Bronchial epithelial cell (primary cell): ENCODE measurements around the gene SERTAD1. TPM values are rescaled to one million over a fixed set of nuclear protein-coding genes. Genes with fewer than 3 reads are reported as not detected.

ENCODE experiments used
- DNase-seq: peaks from one replicate; pipeline ENCODE4 v3.0.0-alpha.2; 2010; ENCODE audit warnings: low read depth
- FAIRE-seq: peaks from 2 replicates; lab custom pipeline; 2011; peaks lifted over from hg19 to GRCh38; lab: Jason Lieb, UNC
- H3K27me3 ChIP-seq: 2 replicates; pipeline ENCODE4 v1.5.1; 2011; ENCODE audit warnings: low read length; ENCODE audit not compliant: control insufficient read depth, insufficient read depth
- H3K36me3 ChIP-seq: 2 replicates; pipeline ENCODE4 v1.5.1; 2011; ENCODE audit warnings: low read length; ENCODE audit not compliant: control insufficient read depth, insufficient read depth
- H3K4me3 ChIP-seq: 2 replicates; pipeline ENCODE4 v1.5.1; 2011; ENCODE audit warnings: mild to moderate bottlenecking, low read depth, low read length, control low read depth
- total RNA-seq: library from RNA; depleted of rRNA; stranded (reverse); fragments of >200 nt; gene quantifications from 2 replicates; pipeline ENCODE4 v1.2.1, GENCODE V29; 2014
- TF ChIP-seq, protein P1 (sequence below): IDR thresholded peaks from 2 replicates; pipeline ENCODE4 v1.5.1; 2011; ENCODE audit warnings: mild to moderate bottlenecking, moderate library complexity, low read length, control low read depth, inconsistent platforms; ENCODE audit not compliant: insufficient read depth, severe bottlenecking

The SERTAD1 gene
- total RNA-seq, 1 donor from 2014 or later, result 41.6 TPM

DNA sequence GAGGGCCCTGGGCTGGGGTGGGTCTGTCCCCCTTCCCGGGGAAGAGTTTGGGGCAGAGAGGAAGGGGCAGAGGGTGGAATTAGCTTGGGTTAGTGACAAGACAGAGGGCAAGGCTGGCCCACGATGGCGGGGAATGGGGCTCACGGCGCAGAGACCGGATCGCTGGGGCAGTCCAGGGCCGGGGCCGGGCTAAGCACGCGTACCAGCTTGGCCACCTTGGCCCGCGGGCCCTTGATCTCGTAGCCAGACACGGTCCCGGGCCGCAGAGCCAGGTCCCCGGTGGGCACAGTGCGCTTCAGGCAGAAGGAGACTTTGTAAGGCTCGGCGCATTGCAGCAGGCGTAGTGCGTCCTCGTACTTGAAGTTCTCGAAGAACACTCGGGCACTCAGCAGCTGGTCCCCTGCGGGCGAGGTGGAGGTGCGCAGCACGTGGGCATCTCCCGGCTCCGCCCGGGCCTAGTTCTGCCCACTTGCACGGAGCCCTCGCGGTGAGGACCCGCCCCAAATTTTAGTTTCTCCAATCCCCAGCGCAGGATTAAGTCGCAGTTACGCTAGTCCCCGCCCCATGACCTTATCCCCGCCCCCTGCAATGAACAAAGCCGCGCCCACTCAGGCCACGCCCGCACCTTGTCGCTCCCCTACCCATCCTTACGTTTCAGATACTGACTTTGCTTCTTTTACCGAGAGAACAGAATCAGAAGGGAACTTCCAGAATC lies 27.2 kb downstream of the SERTAD1 start:
- Histone ChIP-seq H3K36me3 (no peaks in the 10 kb centered on the region), H3K4me3 (no peak overlapping the region), H3K27me3 (peaks cover 1% of the 10 kb centered on the region)
- peak; percentile 61 for DNase-seq
- TF ChIP-seq, protein P1, sequence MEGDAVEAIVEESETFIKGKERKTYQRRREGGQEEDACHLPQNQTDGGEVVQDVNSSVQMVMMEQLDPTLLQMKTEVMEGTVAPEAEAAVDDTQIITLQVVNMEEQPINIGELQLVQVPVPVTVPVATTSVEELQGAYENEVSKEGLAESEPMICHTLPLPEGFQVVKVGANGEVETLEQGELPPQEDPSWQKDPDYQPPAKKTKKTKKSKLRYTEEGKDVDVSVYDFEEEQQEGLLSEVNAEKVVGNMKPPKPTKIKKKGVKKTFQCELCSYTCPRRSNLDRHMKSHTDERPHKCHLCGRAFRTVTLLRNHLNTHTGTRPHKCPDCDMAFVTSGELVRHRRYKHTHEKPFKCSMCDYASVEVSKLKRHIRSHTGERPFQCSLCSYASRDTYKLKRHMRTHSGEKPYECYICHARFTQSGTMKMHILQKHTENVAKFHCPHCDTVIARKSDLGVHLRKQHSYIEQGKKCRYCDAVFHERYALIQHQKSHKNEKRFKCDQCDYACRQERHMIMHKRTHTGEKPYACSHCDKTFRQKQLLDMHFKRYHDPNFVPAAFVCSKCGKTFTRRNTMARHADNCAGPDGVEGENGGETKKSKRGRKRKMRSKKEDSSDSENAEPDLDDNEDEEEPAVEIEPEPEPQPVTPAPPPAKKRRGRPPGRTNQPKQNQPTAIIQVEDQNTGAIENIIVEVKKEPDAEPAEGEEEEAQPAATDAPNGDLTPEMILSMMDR, result no peak
- FAIRE-seq, result no peak

DNA sequence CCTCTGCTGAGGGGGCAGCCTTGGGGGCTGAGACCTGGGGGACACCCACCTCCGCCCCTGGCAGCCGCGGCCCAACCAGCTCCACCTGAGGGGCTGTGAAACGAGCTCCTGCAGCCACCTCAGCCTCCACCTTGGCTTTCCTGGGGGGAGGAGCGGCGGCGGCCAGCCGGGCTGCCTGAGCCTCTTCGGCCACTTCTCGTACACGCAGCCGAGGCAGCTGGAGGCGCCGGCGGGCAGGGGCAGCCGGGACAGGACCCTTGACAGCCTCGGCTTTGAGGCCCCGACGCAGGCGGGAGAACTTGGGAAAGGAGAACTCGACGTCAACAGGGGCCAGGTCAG lies 28.3 kb downstream of the SERTAD1 start:
- FAIRE-seq (no peak), DNase-seq (no peak)
- Histone ChIP-seq H3K36me3 (no peaks in the 10 kb centered on the region), H3K27me3 (peaks cover 1% of the 10 kb centered on the region), H3K4me3 (no peak overlapping the region)
- TF ChIP-seq, protein P1, result no peak

DNA sequence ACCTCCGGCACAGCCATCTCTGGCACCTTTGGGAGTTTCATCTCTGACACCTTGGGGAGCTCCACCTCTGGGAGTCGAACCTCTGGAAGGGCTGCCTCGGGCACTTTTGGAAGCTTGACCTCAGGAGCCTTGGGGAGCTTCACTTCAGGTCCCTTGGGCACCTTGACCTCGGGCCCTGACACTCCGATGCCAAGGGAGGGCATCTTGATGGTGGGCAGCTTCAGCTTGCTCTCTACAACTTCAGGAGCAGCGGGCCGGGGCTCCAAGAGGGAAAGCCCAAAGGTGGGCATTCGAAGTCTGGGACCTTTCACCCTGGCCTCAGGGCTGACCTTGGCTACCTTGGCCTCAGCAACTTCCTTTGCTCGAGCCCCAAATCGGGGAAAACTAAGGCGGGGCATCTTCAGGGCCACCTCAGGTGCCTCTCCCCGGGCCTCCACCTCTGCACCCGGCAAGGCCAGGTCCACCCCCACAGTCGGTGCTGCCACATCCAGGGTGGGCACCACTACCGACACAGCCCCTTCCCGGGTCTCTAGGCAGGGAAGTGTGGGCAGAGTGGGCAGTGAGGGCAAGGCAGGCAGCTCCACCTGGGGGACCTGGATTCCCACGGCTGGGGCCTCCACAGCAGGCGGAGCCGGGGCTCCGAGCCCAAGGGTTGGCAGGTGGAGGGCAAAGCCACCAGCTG lies 28.8 kb downstream of the SERTAD1 start:
- Histone ChIP-seq H3K27me3 (peaks cover 1% of the 10 kb centered on the region), H3K4me3 (no peak overlapping the region), H3K36me3 (no peaks in the 10 kb centered on the region)
- DNase-seq, result no peak
- no peak for FAIRE-seq
- TF ChIP-seq, protein P1, result no peak

DNA sequence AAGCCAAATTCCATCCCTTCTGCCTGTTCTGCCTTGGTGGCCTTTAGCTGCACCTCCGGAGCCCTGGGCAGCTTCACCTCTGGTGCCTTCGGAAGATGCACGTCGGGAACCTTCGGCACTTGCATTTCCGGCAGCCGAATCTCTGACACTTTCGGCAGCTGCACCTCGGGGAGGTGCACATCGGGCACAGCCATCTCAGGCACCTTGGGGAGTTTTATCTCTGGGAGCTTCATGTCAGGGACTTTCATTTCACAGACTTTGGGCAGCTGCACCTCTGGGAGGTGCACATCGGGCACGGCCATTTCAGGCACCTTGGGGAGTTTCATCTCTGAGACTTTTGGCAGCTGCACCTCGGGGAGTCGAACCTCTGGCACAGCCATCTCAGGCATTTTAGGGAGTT lies 29.8 kb downstream of the SERTAD1 start:
- TF ChIP-seq, protein P1, result no peak
- no peak for FAIRE-seq
- H3K27me3 ChIP-seq, result peaks cover 1% of the 10 kb centered on the region
- H3K4me3 ChIP-seq, result no peak overlapping the region
- DNase-seq, result no peak
- H3K36me3 ChIP-seq, result no peaks in the 10 kb centered on the region

DNA sequence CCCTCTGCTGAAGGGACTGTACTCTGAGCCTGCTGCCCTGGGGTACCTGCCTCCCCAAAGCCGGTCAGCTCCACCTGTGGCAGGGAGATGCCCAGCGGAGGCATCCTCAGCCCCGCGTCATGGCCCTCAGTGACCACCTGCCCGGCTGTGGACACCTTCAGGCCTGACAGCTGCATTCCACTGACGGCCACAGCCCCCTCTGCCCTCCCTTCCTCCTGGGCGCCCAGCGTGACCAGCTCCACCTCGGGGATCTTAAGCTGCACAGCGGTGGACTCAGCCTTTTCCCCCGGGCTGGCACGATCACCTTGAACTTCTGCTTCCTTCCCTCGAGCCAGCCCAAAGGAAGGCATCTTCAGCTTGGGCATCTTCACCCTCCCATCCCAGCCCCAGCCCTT lies 31.0 kb downstream of the SERTAD1 start:
- TF ChIP-seq, protein P1, result no peak
- Histone ChIP-seq H3K36me3 (no peaks in the 10 kb centered on the region), H3K4me3 (no peak overlapping the region), H3K27me3 (peaks cover 1% of the 10 kb centered on the region)
- FAIRE-seq (no peak), DNase-seq (no peak)
